ENCODE data around the gene TELO2. TPM values are rescaled to one million over a fixed set of nuclear protein-coding genes. Genes with fewer than 3 reads are reported as not detected.

The TELO2 gene
- total and polyA plus RNA-seq, 9 donors = 0.27 to 36.8 (median 31.7) TPM

GRCh38 chr16:1496464-1496863, 3.3 kb downstream of the TELO2 start:
- DNase-seq = peak in 1 of 5 donors; percentile 33
- intact Hi-C loops (cut with DNase I) = loop anchor here in 1 of 4 donors (10.0 kb wide), 1 partner anchor 72 kb away; the partner anchor contains the start of gene UQCC4

GRCh38 chr16:1497014-1497598, 3.9 kb downstream of the TELO2 start:
- no peaks in the 10 kb centered on the region for H3K36me3 ChIP-seq
- 90 to 95% (median 91%) methylated on average over 17 to 21 of the region's 21 CpGs for WGBS, 3 donors
- H3K27ac ChIP-seq = no peak overlapping the region
- peak in 1 of 5 donors; percentile 17 for DNase-seq
- H3K9me3 ChIP-seq = no peaks in the 10 kb centered on the region
- intact Hi-C loops (cut with DNase I) = loop anchor here in 1 of 4 donors (10.0 kb wide), 1 partner anchor 72 kb away; the partner anchor contains the start of gene UQCC4
- TF ChIP-seq POLR2A (IDR thresholded peaks at IDR 0.05) (no peak), EP300 (IDR thresholded peaks at IDR 0.05) (no peak)
- TF ChIP-seq, protein P1, sequence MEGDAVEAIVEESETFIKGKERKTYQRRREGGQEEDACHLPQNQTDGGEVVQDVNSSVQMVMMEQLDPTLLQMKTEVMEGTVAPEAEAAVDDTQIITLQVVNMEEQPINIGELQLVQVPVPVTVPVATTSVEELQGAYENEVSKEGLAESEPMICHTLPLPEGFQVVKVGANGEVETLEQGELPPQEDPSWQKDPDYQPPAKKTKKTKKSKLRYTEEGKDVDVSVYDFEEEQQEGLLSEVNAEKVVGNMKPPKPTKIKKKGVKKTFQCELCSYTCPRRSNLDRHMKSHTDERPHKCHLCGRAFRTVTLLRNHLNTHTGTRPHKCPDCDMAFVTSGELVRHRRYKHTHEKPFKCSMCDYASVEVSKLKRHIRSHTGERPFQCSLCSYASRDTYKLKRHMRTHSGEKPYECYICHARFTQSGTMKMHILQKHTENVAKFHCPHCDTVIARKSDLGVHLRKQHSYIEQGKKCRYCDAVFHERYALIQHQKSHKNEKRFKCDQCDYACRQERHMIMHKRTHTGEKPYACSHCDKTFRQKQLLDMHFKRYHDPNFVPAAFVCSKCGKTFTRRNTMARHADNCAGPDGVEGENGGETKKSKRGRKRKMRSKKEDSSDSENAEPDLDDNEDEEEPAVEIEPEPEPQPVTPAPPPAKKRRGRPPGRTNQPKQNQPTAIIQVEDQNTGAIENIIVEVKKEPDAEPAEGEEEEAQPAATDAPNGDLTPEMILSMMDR (IDR thresholded peaks at IDR 0.05) = no peak
- no peak overlapping the region for H3K4me3 ChIP-seq
- H3K4me1 ChIP-seq (ENCODE audit: insufficient read depth) = peaks cover 6% of the 10 kb centered on the region
- H3K27me3 ChIP-seq = no peaks in the 10 kb centered on the region

More at GRCh38 chr16:1496464-1496863, 3.3 kb downstream of the TELO2 start:
- Histone ChIP-seq H3K4me1 (ENCODE audit: insufficient read depth) (peaks cover 6% of the 10 kb centered on the region), H3K36me3 (no peaks in the 10 kb centered on the region), H3K27ac (no peak overlapping the region), H3K27me3 (no peaks in the 10 kb centered on the region), H3K4me3 (no peak overlapping the region), H3K9me3 (no peaks in the 10 kb centered on the region)
- TF ChIP-seq EP300 (IDR thresholded peaks at IDR 0.05) (no peak), POLR2A (IDR thresholded peaks at IDR 0.05) (no peak)
- TF ChIP-seq, protein P1 (IDR thresholded peaks at IDR 0.05) = no peak
- 87 to 91% (median 91%) methylated on average over 25 of the region's 25 CpGs for WGBS, 3 donors

- TF ChIP-seq POLR2A (IDR thresholded peaks at IDR 0.05) = no peak
- TF ChIP-seq, protein P1 (IDR thresholded peaks at IDR 0.05) = no peak
- TF ChIP-seq EP300 (IDR thresholded peaks at IDR 0.05) = no peak
- Histone ChIP-seq H3K27ac (no peak overlapping the region), H3K27me3 (no peaks in the 10 kb centered on the region), H3K4me3 (no peak overlapping the region), H3K9me3 (no peaks in the 10 kb centered on the region), H3K4me1 (ENCODE audit: insufficient read depth) (no peaks in the 10 kb centered on the region), H3K36me3 (no peaks in the 10 kb centered on the region)
- intact Hi-C loops (cut with DNase I) = loop anchor here in 1 of 4 donors (10.0 kb wide), 1 partner anchor 74 kb away; the partner anchor contains the start of gene UQCC4
- DNase-seq = no peak
- 85 to 89% (median 87%) methylated on average over 30 to 35 of the region's 35 CpGs for WGBS, 3 donors
These were observed 5.9 kb downstream of the TELO2 start for GRCh38 chr16:1498899-1499676.

GRCh38 chr16:1499756-1500464, 6.8 kb downstream of the TELO2 start:
- Histone ChIP-seq H3K27ac (no peak overlapping the region), H3K27me3 (no peaks in the 10 kb centered on the region), H3K4me3 (no peak overlapping the region), H3K9me3 (no peaks in the 10 kb centered on the region), H3K36me3 (no peaks in the 10 kb centered on the region), H3K4me1 (ENCODE audit: insufficient read depth) (no peaks in the 10 kb centered on the region)
- WGBS, 3 donors = 90 to 92% (median 91%) methylated on average over 29 to 36 of the region's 36 CpGs
- peak in 1 of 5 donors; percentile 26 for DNase-seq
- TF ChIP-seq EP300 (IDR thresholded peaks at IDR 0.05) = no peak
- TF ChIP-seq POLR2A (IDR thresholded peaks at IDR 0.05) = no peak
- TF ChIP-seq, protein P1 (IDR thresholded peaks at IDR 0.05) = no peak
- intact Hi-C loops (cut with DNase I) = loop anchor here in 1 of 4 donors (10.0 kb wide), 1 partner anchor 75 kb away; the partner anchor contains the start of gene UQCC4
